ENCODE results near the gene BMAL1. TPM values are rescaled to one million over a fixed set of nuclear protein-coding genes. Genes with fewer than 3 reads are reported as not detected.

Gene BMAL1
- total and polyA plus RNA-seq, 2 of the 4 experiments (the other 2 are of a cell fraction) = 8.8 to 9.9 TPM

GRCh38 chr11:13321431-13321830 lies 43.8 kb downstream of the BMAL1 start:
- ATAC-seq (ENCODE audit: low read depth) = no peak
- Histone ChIP-seq H3K56ac (ENCODE audit: extremely low read depth, insufficient read depth, low read length) (no peak overlapping the region), H3K79me1 (ENCODE audit: low read depth in 1 of 2, low read length in 2 of 2) (peaks cover 24 to 65% of the 10 kb centered on the region in 2 experiments), H4K91ac (ENCODE audit: insufficient read depth, low read depth, low read length) (no peak overlapping the region), H4K5ac (ENCODE audit: low read depth, low read length) (no peak overlapping the region), H3K14ac (replicated peaks; ENCODE audit: low read depth, low read length) (0 out of 2 replicates have a peak overlapping the region, but pooled peaks have one; percentile 11), H4K8ac (ENCODE audit: low read depth in 2 of 2, low read length in 2 of 2) (no peak overlapping the region), H3K4me1 (ENCODE audit: control insufficient read depth, insufficient read depth, low read length) (peaks cover 4% of the 10 kb centered on the region), H3K18ac (ENCODE audit: low read depth, low read length) (no peak overlapping the region), H3K27ac (ENCODE audit: insufficient read depth, low read length) (no peak overlapping the region), H3K27me3 (ENCODE audit: control insufficient read depth, insufficient read depth, low read length) (no peaks in the 10 kb centered on the region), H2BK120ac (ENCODE audit: low read depth, low read length) (no peak overlapping the region), H2AK9ac (replicated peaks; ENCODE audit: low read depth, low read length, poor library complexity) (no peak overlapping the region), H4K20me1 (ENCODE audit: insufficient read depth, low read length) (peaks cover 2% of the 10 kb centered on the region; the same call in 1 of the 2 replicates), H2BK5ac (ENCODE audit: low read depth, low read length, poor library complexity, severe bottlenecking) (no peak overlapping the region), H2AFZ (replicated peaks; ENCODE audit: low read length, poor library complexity) (no peak overlapping the region), H3K23ac (ENCODE audit: low read depth, low read length) (no peak overlapping the region), H3K9ac (ENCODE audit: low read depth, low read length) (no peak overlapping the region), H3K9me3 (ENCODE audit: control insufficient read depth, insufficient read depth, low read length) (no peaks in the 10 kb centered on the region), H3K9me1 (ENCODE audit: insufficient read depth, low read length) (peaks cover 15% of the 10 kb centered on the region), H2BK15ac (ENCODE audit: low read depth, low read length) (no peak overlapping the region), H2BK20ac (ENCODE audit: low read depth, low read length) (no peak overlapping the region), H3K4me3 (ENCODE audit: insufficient read depth, low read depth, low read length) (no peak overlapping the region), H2AK5ac (ENCODE audit: low read depth, low read length) (no peak overlapping the region), H3K4me2 (ENCODE audit: low read depth, low read length) (no peak overlapping the region), H3K36me3 (ENCODE audit: control insufficient read depth, insufficient read depth, low read length) (no peaks in the 10 kb centered on the region), H3K4ac (ENCODE audit: low read depth, low read length) (no peak overlapping the region)
- no CpG with 5 or more reads among the region's 2 CpGs for WGBS, 2 experiments (ENCODE audit: extremely low coverage in 2 of 2, insufficient read length in 1 of 2)
- no TSS peak for BruUV-seq (replicated peaks)
- no peak for TF ChIP-seq BHLHE40 (IDR thresholded peaks at IDR 0.05; ENCODE audit: low read depth, low read length)
- TF ChIP-seq POLR2A (IDR thresholded peaks at IDR 0.05; ENCODE audit: low read depth, low read length) = no peak
- no peak for TF ChIP-seq RAD21 (IDR thresholded peaks at IDR 0.05; ENCODE audit: low read length)
- no peak for TF ChIP-seq USF2 (IDR thresholded peaks at IDR 0.05; ENCODE audit: low read depth, low read length)
- TF ChIP-seq CHD1 (IDR thresholded peaks at IDR 0.05; ENCODE audit: low read depth, low read length) = no peak
- no peak for TF ChIP-seq MXI1 (IDR thresholded peaks at IDR 0.05; ENCODE audit: borderline replicate concordance, low read depth, low read length)
- no peak for TF ChIP-seq MAFK (IDR thresholded peaks at IDR 0.05; ENCODE audit: low read depth, low read length)
- TF ChIP-seq CEBPB (IDR thresholded peaks at IDR 0.05; ENCODE audit: low read depth, low read length) = no peak
- ChIA-PET POLR2A (ENCODE audit: unreplicated experiment) (no interaction called here), CTCF (interaction anchor here (2.5 kb wide), 1 partner anchor 14 kb away, joined by 5 read pairs; no protein-coding TSS in a partner anchor)
- intact Hi-C loops (cut with micrococcal nuclease) = loop anchor here (5.0 kb wide), 1 partner anchor 44 kb away; the partner anchor contains the start of gene BMAL1
- dilution Hi-C loops (cut with HindIII; ENCODE audit: low sequenced_read_pairs, unreplicated experiment) = no loop called here
- no peak for DNase-seq
- in situ Hi-C loops (cut with MboI; ENCODE audit: low sequenced_read_pairs) = no loop called here

Data from IMR-90 (cell line).